Vagina (tissue), 2 donors: ENCODE results near the gene LRRC4C.

Experiments used
- CTCF ChIP-seq, 3 experiments: fragments of 450-650 bp in 2 of 3; fragments of 200-600 bp in 1 of 3; sonication (generic) in 1 of 3; IDR thresholded peaks; one replicate each; pipeline ENCODE4 v1.5.1; 2017 to 2019; ENCODE audit warnings: antibody characterized with exemption in 3 of 3, mild to moderate bottlenecking in 2 of 3, moderate library complexity in 2 of 3
- POLR2A ChIP-seq, 2 donors: fragments of 450-650 bp; IDR thresholded peaks; one replicate each; pipeline ENCODE4 v1.6.1; 2017; ENCODE audit warnings: antibody characterized with exemption in 2 of 2, mild to moderate bottlenecking in 2 of 2, moderate library complexity in 2 of 2
- POLR2AphosphoS5 ChIP-seq, 2 donors: sonication (generic); formaldehyde crosslinking; IDR thresholded peaks; one replicate each; pipeline ENCODE4 v1.9.0; 2017; ENCODE audit warnings: antibody characterized with exemption in 2 of 2, mild to moderate bottlenecking in 2 of 2, low read depth in 1 of 2; ENCODE audit not compliant: insufficient read depth in 1 of 2

GRCh38 chr11:40432358-40432757 is 1027.1 kb downstream of the LRRC4C start:
- TF ChIP-seq CTCF (IDR thresholded peaks at IDR 0.05): no peak
- TF ChIP-seq POLR2AphosphoS5 (IDR thresholded peaks at IDR 0.05; ENCODE audit: insufficient read depth in 1 of 2, low read depth in 1 of 2): no peak
- TF ChIP-seq POLR2A (IDR thresholded peaks at IDR 0.05): no peak
